ENCODE data around the gene SBK1.

- TF ChIP-seq, protein P1, sequence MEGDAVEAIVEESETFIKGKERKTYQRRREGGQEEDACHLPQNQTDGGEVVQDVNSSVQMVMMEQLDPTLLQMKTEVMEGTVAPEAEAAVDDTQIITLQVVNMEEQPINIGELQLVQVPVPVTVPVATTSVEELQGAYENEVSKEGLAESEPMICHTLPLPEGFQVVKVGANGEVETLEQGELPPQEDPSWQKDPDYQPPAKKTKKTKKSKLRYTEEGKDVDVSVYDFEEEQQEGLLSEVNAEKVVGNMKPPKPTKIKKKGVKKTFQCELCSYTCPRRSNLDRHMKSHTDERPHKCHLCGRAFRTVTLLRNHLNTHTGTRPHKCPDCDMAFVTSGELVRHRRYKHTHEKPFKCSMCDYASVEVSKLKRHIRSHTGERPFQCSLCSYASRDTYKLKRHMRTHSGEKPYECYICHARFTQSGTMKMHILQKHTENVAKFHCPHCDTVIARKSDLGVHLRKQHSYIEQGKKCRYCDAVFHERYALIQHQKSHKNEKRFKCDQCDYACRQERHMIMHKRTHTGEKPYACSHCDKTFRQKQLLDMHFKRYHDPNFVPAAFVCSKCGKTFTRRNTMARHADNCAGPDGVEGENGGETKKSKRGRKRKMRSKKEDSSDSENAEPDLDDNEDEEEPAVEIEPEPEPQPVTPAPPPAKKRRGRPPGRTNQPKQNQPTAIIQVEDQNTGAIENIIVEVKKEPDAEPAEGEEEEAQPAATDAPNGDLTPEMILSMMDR (IDR thresholded peaks at IDR 0.05; ENCODE audit: insufficient read depth, low read depth, low read length): no peak
- TF ChIP-seq EZH2 (IDR thresholded peaks at IDR 0.05; ENCODE audit: insufficient read depth, low read length): no peak
Measured at GRCh38 chr16:28285649-28286048, 6.7 kb upstream of the SBK1 start.
